AG09309 (cell line): ENCODE results near the gene USP10.

Experiments used
- DNase-seq: peaks from one replicate; pipeline ENCODE4 v3.0.0-alpha.2; 2010; ENCODE audit warnings: low read depth
- H3K4me3 ChIP-seq: 2 replicates; pipeline ENCODE4 v1.5.1; 2011; ENCODE audit warnings: mild to moderate bottlenecking, low read depth, low read length, moderate library complexity; ENCODE audit not compliant: control insufficient read depth
- CTCF ChIP-seq: IDR thresholded peaks from 2 replicates; pipeline ENCODE4 v1.5.1; 2011; ENCODE audit warnings: mild to moderate bottlenecking, low read depth, low read length, inconsistent platforms; ENCODE audit not compliant: insufficient read depth, control insufficient read depth; ENCODE audit errors: missing control alignments

The USP10 gene

GRCh38 chr16:84709609-84710008, 9.8 kb downstream of the USP10 start:
- no peak for TF ChIP-seq CTCF
- no peak for DNase-seq
- no peak overlapping the region for H3K4me3 ChIP-seq

DNA sequence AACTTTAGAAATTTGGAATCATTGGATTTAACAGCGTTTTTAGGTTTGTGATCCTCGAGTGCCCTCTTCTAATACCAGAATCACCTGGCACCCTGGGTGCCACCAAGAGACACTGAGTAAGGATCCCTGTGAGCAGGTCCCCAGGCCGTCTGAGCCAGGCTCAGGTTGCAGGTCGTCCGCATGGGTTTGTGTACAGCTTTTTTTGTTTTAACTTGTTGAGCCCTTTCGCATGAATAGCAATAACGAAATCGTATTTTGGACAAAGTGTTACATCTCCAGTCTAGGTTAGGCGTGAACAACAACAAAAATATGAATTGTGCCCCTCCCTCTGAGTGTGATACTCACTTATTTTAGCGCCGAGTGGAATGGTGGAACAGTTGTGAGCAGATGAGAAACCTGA, 10.9 kb downstream of the USP10 start:
- no peak for DNase-seq
- no peak for TF ChIP-seq CTCF
- no peak overlapping the region for H3K4me3 ChIP-seq

DNA sequence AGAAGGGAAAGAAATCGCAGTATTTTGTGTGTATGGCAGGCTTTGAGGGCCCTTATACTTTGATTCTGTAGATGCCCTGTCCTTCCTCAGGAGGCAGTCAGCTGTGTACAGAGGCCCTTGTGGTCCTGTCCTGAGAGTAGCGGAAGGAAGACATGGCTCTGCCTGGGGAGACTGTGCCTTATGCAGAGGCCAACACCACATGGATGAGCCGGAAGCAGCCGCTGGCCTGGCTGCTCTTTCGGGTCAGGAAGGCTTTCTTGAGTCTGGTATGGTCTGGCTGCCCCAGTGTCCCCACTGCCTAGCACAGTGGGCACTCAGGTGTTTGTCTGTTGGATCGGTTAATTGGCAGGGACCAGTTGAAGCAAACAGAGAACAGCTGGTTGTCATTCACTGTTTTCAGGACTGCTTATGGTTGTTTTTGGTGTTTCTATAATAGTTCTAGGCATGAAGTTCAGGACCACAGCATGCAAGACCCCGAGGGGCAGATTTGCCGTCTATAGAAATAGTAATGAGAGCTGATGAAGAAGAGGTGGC, 12.4 kb downstream of the USP10 start:
- no peak for DNase-seq
- H3K4me3 ChIP-seq: no peak overlapping the region
- no peak for TF ChIP-seq CTCF

DNA sequence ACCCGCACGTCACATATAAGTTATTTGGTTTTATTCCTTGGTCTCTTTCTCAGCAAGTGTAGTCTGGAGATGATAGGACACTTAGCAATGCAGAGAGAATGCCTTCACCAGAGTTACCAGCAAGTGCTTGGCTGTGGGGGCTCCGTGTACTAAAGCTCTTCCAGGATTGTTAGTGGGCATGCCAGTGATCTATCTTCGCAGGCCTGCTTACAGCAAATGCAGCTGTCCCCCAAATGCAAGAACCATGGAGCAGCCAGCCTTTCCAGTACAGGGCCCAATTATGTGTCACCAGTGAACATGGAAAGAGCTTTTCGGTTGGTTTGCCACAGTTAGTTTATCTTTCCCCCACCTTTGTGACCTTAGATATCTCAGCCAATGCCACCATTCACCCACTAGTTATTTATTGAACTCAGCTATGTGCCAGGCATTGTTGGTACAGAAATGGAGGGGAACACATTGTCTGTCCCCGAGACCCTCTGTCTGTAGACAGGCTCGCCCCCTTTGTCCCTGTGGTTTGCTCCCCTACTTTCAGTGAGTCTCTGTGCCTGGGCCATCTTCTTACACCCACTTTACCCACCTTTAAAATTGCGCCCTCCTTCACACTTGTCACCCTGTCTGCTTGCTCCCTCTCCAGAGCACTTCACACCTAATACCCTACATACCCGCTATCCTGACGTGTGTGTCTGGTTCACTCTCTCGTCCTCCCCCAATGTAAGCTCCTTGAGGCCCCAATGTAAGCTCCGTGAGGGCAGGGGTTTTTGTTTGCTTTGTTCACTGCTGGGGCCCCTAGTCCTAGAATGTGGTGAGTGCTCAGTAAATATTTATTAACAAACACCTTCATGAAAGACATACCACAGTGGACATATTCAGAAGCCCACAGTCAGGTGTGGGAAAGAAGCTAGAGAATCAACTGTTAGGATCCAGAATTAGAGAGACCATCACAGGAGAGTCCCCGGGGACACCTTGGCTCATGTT, 13.3 kb downstream of the USP10 start:
- no peak for TF ChIP-seq CTCF
- H3K4me3 ChIP-seq: no peak overlapping the region

DNA sequence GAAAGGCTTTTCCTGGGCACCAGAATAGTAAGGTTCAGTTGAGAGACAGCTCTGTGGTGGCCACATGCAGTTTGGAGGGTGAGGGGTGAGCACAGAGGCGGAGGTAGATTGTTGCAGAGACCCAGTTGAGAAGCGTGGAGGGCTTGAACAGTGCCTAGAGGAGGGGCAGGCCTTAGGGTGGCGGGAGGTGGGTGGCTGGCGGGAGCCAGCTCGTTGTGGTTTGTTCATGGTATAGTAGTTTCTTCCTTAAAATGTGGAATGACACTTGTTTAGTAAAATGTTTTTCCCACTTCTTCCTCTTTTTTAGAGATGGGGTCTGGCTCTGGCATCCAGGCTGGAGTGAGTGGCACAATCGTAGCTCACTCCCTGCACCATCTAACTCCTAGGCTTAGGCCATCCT, 14.2 kb downstream of the USP10 start:
- no peak for TF ChIP-seq CTCF
- H3K4me3 ChIP-seq: no peak overlapping the region
- DNase-seq: no peak

More for the DNA sequence above, 13.3 kb downstream of the USP10 start:
- DNase-seq: no peak

- TF ChIP-seq CTCF: no peak
- no peak overlapping the region for H3K4me3 ChIP-seq
- DNase-seq: no peak
These were observed 15.6 kb downstream of the USP10 start for GRCh38 chr16:84715424-84715823.
